ENCODE measurements around the gene MYOM1.
"Not testable (repeated sequence)": the region's sequence is repeated elsewhere in the genome, so short reads cannot be mapped to it uniquely, and the experiment has no call there.

Gene MYOM1

DNA sequence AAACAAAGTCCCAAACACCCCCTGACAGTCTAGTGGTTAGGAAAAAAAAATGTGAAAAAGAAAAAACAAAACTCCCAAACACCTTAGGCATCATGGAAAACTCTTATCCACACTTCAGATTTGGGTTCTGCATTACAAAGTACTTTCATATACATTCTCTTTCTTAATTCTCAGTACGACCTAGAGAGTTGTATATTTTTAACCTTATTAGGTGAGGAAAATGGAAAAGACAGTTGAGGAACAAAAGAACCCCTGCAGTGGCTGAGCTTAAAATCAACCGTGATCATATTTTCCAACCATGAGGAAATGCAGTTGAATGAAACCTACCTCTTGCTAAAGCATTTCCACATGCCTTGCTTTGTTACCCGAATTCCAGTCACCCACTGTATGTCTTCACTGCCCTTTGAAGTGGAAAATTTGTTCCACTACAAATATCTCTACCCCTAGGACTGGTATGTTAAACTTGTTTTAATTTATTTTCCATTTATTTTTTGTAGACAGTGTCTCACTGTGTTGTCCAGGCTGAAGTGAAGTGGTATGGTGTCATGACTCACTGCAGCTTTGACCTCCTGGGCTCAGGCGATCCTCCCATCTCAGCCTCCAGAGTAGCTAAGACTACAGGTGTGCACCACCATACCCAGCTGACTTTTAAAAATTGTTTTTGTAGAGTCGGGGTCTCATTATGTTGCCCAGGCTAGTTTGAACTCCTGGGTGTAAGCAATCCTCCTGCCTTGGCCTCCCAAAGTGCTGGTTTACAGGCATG lies 149.9 kb downstream of the MYOM1 start:
- Histone ChIP-seq H3K9ac (ENCODE audit: insufficient read length) (no peak overlapping the region), H3K9me3 (ENCODE audit: low read depth, low read length) (no peaks in the 10 kb centered on the region), H3K36me3 (ENCODE audit: insufficient read depth, low read length) (no peaks in the 10 kb centered on the region), H3K27ac (no peak overlapping the region), H3K4me3 (no peak overlapping the region)
- TF ChIP-seq FOXP2 (optimal IDR thresholded peaks at IDR 0.05; ENCODE audit: control extremely low read depth, extremely low read length, insufficient read depth) (no peak), POLR2AphosphoS5 (IDR thresholded peaks at IDR 0.05; ENCODE audit: borderline replicate concordance, low read depth, low read length) (no peak), EZH2 (IDR thresholded peaks at IDR 0.05) (no peak)
- no peak for DNase-seq (ENCODE audit: low read depth, low spot score)

DNA sequence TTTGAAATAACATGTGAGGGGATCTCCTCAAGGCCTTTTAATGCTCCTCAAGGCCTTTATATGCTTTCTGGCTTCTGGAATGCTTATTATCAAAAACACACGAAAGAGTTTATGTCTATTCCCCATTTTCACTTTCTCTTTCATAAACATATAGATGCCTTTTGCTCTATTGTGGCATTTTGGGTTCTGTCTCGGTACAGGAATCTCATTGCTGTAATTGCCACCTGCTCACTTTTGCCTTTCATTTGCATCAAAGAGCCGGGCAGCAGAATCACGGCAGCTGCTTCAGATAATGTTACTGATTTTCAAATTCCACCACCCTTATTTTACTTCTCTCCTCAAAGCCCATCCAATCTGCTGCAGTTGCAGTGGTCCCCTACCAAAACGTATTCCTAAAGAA lies 152.0 kb downstream of the MYOM1 start:
- Histone ChIP-seq H3K36me3 (ENCODE audit: insufficient read depth, low read length) (no peaks in the 10 kb centered on the region), H3K27ac (no peak overlapping the region), H3K9ac (ENCODE audit: insufficient read length) (no peak overlapping the region), H3K4me3 (no peak overlapping the region), H3K9me3 (ENCODE audit: low read depth, low read length) (no peaks in the 10 kb centered on the region)
- TF ChIP-seq FOXP2 (optimal IDR thresholded peaks at IDR 0.05; ENCODE audit: control extremely low read depth, extremely low read length, insufficient read depth) = no peak
- no peak for TF ChIP-seq EZH2 (IDR thresholded peaks at IDR 0.05)
- no peak for TF ChIP-seq POLR2AphosphoS5 (IDR thresholded peaks at IDR 0.05; ENCODE audit: borderline replicate concordance, low read depth, low read length)
- no peak for DNase-seq (ENCODE audit: low read depth, low spot score)

DNA sequence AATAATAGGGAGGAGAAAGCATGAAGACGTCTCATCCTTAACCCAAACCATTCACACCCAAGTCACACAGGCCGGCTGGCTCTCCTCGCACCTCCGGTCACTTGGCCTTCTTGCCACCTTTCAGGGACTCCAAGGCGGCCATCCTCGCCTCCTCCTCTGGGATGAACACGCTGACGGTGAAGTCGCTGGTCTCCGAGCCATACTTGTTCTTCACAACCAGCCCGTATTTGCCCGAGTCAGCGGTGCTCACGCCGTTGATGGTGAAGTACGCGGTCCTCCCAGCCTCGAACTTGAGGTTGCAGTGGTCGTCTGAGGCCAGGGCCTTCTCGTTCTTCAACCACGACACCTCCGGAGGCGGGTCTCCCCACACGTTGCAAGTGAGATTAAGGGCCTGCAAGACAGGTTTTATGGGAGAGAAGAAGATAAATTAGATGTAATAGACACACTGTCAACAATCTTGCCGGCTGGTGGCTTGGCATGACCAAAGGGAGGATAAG lies 152.6 kb downstream of the MYOM1 start:
- H3K27ac ChIP-seq = no peak overlapping the region

DNA sequence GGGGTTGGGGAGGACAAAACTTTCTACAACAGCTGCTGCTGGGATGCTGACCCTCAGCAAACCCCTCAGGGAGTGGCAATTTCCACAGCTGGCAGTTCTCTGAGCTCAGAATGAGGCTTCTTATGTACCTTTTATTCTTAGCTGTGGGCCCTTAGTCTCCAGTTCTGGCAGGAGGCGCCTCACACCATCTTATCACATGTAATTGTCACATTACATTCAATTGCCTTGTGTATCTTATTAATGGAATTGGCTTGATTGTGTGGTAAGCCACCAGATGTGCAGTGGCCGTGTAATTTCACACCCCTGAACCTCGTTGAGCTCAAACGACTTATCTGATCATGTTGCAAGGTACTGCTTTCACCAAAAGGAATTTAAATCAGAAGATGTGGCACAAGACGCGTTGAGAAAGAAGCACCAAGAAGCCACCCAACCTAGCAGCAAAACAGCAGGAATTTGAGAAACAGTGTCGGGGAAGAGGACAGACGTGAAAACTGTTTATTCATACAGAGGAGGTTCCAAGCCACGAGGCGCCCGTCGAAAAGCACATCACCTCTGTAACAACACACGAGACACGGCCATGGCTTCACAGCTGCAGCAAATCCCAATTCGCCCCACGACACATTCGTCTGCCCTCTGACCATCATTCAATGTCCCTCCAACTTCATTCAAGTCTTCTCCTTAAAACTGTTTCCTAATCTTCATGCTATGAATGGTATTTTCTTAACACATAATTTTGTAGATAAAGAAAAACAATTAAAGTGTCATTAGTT lies 153.2 kb downstream of the MYOM1 start:
- Histone ChIP-seq H3K9me3 (ENCODE audit: low read depth, low read length) (no peaks in the 10 kb centered on the region), H3K4me3 (no peak overlapping the region), H3K27ac (no peak overlapping the region), H3K36me3 (ENCODE audit: insufficient read depth, low read length) (no peaks in the 10 kb centered on the region), H3K9ac (ENCODE audit: insufficient read length) (no peak overlapping the region)
- TF ChIP-seq FOXP2 (optimal IDR thresholded peaks at IDR 0.05; ENCODE audit: control extremely low read depth, extremely low read length, insufficient read depth) (no peak), EZH2 (IDR thresholded peaks at IDR 0.05) (no peak), POLR2AphosphoS5 (IDR thresholded peaks at IDR 0.05; ENCODE audit: borderline replicate concordance, low read depth, low read length) (no peak)
- no peak for DNase-seq (ENCODE audit: low read depth, low spot score)

More for the DNA sequence above, 152.6 kb downstream of the MYOM1 start:
- no peak overlapping the region for H3K4me3 ChIP-seq
- H3K9ac ChIP-seq (ENCODE audit: insufficient read length) = no peak overlapping the region
- H3K36me3 ChIP-seq (ENCODE audit: insufficient read depth, low read length) = no peaks in the 10 kb centered on the region
- DNase-seq (ENCODE audit: low read depth, low spot score) = no peak
- no peaks in the 10 kb centered on the region for H3K9me3 ChIP-seq (ENCODE audit: low read depth, low read length)
- no peak for TF ChIP-seq POLR2AphosphoS5 (IDR thresholded peaks at IDR 0.05; ENCODE audit: borderline replicate concordance, low read depth, low read length)
- no peak for TF ChIP-seq EZH2 (IDR thresholded peaks at IDR 0.05)
- no peak for TF ChIP-seq FOXP2 (optimal IDR thresholded peaks at IDR 0.05; ENCODE audit: control extremely low read depth, extremely low read length, insufficient read depth)

DNA sequence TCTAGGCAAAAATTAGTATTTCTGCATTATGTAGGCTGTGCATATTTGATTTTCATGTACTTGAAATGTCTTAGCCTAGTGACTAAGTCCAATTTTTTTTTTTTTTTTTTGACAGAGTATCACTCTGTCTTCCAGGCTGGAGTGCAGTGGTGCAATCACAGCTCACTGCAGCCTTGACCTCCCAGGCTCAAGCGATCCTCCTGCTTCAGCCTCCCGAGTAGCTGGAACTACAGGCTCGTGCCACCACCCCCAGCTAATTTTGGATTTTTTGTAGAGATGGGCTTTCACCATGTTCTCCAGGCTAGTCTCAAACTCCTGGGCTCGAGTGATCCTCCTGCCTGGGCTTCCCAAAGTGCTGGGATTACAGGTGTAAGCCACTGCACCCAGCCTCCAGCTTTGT lies 156.0 kb downstream of the MYOM1 start:
- not testable (repeated sequence) for H3K9me3 ChIP-seq (ENCODE audit: low read depth, low read length); H3K9ac ChIP-seq (ENCODE audit: insufficient read length); H3K27ac ChIP-seq; DNase-seq (ENCODE audit: low read depth, low spot score); H3K4me3 ChIP-seq; H3K36me3 ChIP-seq (ENCODE audit: insufficient read depth, low read length)

DNA sequence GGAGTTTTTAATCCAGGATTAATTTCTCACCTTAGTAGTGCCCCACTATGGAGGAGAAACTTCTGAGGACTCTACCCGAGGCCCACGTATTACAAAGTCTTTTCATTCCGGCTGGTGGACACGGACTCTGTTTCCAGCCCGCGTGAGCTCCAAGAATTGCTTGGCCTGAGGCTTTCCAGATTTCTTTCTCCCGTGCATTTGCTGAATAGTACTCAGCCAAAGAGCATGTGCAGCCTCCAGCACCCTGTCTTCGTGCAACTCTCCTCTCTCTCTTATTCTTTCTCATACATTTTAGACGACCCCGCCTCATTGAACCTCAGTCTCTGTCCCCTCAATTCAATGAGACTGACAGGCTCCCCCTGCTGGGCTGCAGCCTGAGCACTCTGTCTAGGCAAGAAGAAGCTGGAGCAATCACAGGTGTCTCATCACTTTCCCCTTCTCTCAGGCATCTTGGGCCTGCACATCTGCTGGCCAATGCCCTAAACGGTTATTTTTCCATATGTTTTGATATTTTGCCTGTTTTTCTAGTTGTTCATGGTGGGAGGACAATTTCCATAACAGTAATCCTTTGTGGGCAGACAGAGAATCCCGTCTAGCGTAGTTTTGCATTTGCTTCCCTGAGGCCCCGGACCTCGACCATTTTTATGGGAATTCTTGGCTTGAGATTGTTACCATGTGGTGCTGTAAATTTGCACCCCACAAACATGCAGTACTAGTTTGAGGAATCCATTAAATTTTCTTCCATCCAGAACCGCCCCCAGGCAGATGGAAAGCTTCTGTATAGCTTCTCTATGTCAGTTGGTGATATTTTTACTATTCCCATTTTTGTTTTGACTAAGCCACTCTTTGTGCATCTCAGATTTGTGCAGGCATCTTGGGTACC lies 156.7 kb downstream of the MYOM1 start:
- TF ChIP-seq EZH2 (IDR thresholded peaks at IDR 0.05) (no peak), POLR2AphosphoS5 (IDR thresholded peaks at IDR 0.05; ENCODE audit: borderline replicate concordance, low read depth, low read length) (no peak), FOXP2 (optimal IDR thresholded peaks at IDR 0.05; ENCODE audit: control extremely low read depth, extremely low read length, insufficient read depth) (no peak)
- no peak overlapping the region for H3K27ac ChIP-seq
- no peak overlapping the region for H3K4me3 ChIP-seq
- H3K9me3 ChIP-seq (ENCODE audit: low read depth, low read length) = no peaks in the 10 kb centered on the region
- no peak overlapping the region for H3K9ac ChIP-seq (ENCODE audit: insufficient read length)
- H3K36me3 ChIP-seq (ENCODE audit: insufficient read depth, low read length) = no peaks in the 10 kb centered on the region
- DNase-seq (ENCODE audit: low read depth, low spot score) = no peak

DNA sequence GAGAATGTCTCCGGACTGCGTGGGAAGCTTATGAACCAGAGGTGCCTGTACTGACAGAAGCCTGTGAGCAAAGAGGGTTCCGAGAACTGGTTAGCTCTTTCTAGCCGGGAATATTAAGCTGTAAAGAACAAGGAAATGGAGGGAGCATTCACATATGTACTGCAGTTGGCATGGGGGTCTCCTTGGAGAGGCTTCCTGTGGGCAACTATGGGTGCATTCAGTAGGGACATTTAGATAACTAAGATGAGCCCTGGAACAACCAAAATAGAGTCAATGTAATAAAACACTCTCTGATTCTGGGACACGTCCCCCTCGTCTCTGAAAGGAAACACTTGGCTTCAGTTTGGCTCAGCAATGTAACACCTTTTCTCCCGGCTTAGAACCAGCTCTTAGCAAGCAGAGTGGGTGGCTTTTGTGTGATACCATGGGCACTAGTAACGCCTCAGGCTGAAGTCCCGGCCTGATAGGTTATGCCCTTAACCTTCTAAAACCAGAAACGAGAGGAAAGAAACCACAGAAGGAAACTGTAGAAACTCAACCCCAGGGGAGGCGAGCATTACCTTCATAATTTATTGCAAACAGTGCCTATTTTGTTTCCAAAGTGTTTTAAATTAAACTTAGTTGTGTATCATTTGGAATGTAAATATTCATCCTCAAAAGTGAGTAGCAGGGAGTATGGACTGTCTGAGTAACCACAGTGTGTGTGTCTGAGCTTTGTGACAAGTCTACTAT lies 158.0 kb downstream of the MYOM1 start:
- Histone ChIP-seq H3K4me3 (no peak overlapping the region), H3K9ac (ENCODE audit: insufficient read length) (no peak overlapping the region), H3K27ac (no peak overlapping the region), H3K36me3 (ENCODE audit: insufficient read depth, low read length) (no peaks in the 10 kb centered on the region), H3K9me3 (ENCODE audit: low read depth, low read length) (no peaks in the 10 kb centered on the region)
- TF ChIP-seq EZH2 (IDR thresholded peaks at IDR 0.05) (no peak), POLR2AphosphoS5 (IDR thresholded peaks at IDR 0.05; ENCODE audit: borderline replicate concordance, low read depth, low read length) (no peak), FOXP2 (optimal IDR thresholded peaks at IDR 0.05; ENCODE audit: control extremely low read depth, extremely low read length, insufficient read depth) (no peak)
- no peak for DNase-seq (ENCODE audit: low read depth, low spot score)

Measured in SK-N-MC (cell line).